GM18517 (cell line): ENCODE results near the gene MPRIP.
"Not testable (repeated sequence)": the region's sequence is repeated elsewhere in the genome, so short reads cannot be mapped to it uniquely, and the experiment has no call there.

Experiments used
- ATAC-seq: cut with Tn5 transposase; IDR thresholded peaks from one replicate; pipeline ENCODE4 v1.9.1; 2021; ENCODE audit warnings: mild to moderate bottlenecking, moderate library complexity; ENCODE audit not compliant: unreplicated experiment

MPRIP gene

DNA sequence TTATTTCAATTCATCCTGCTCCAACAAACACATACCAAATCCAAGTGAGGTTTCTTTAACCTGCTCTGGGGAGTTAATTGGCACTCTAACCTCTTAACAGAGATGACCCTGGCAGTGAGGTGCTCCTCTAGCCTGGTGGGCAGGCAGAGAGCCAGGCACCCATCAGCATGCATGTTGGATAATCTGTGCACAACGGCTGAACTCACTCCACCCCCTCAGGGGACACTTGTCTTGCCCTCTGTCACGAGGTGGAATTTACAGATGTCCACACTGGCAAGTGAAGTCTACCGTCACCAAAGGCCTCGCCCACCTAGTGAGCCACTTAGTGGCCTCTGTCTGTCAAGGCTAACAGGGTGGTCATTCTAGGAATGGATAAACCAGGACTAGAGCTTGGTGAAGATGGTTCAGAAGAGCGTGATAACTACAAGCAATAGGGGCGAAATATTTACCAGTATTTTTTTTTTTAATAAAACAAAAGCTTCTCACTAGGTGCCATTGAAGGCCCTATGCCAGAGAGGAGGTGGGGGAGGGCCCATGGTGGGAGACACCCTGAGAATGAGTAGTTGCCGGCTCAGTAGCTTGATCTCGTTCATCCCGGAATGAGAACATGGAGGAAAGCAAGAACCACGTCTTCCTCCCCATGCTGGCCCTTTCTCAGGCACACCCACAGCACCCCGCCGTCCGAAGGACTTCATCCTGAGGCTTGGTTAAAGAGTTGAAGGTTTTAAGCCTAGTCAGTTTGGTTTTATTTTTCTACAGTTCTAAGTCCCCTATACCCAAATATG, 138.7 kb downstream of the MPRIP start:
- ATAC-seq: no peak

DNA sequence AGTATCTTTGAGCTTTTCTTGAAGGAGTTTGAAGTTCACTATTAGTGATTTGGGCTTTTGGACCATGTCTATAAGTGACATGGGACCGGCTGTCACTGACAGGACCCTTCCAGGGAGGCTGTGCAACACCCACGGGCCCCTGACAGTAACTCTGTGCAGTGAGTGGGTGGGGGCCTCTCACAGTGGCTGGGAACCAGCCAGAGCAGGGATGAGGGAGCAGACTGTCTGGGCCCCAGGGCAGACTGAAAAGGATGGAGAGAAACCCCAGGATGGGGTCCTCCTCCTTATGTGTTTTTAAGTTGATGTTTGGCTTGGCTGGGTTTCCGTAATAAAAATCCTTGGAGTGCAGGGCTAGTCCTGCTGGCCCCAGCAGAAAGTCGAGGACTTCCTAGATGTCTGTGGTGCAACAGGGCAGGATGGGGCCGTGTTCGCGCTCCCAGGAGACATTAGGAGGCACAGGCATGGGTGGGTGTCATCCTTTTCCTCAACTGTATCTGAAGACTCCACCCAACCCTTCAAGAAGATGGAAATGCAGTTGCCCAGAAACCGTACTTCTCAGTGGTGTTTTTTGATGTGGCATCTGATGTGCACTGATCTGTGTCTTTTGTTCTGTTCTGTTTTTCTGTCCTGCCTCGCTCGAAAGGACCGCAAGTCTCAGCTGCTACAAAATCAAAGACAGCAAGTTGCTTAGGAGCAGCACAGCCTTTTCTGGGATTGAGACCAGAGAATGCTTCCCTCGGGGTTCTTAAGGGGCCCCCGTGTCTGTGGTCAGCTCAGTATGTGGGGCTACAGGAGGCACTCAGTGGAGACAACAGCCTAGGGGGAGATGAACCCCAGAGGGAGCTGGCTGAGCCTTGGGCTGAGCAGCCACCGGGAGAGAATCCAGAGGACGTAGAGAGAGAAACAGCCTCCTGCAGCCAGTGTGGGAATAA, 139.7 kb downstream of the MPRIP start:
- no peak for ATAC-seq

DNA sequence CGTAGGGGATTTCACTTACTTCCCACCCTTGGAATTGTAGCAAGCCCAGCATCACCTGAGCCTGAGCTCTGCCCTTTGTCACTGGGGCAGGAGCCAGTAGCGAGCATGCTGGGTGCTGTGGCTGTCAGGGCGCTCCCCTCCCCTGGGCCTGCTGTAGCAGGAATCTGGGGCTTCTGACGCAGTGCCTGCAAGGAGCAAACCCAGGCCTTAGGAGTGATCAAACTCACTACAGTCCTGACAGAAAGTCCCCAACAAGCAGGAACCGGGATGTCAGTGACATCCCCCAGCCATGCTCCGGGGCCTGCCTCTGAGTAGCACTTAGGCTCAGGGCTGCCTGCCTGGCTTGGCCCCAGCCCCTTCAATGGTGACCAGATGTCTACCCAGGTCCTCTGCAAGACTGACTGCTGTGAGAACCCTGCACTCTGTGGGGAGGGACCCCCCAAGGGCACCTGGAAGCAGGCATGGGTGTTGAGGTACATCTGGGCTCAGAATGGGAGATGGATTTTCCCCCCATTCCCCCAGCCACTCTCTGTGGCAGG, 140.4 kb downstream of the MPRIP start:
- no peak for ATAC-seq

DNA sequence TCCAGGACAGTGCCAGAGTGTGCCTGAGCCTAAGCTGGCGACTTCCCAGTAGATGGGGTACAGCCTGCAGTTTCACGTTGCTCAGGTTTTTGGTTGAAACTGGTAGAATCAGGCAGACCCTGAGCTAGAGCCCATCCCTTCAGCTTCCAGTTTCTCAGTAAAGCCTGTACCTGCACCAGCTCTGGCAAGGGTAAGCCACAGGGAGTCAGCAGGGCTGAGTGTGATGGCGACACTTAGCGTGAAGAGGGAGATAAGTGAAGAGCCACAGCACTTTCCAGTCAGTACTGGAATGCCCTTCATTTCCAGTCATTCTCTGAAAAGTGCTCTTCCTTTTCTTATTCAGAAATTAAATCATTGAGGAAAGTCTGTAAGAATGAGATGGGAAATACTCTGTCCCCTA, 141.5 kb downstream of the MPRIP start:
- ATAC-seq: no peak

DNA sequence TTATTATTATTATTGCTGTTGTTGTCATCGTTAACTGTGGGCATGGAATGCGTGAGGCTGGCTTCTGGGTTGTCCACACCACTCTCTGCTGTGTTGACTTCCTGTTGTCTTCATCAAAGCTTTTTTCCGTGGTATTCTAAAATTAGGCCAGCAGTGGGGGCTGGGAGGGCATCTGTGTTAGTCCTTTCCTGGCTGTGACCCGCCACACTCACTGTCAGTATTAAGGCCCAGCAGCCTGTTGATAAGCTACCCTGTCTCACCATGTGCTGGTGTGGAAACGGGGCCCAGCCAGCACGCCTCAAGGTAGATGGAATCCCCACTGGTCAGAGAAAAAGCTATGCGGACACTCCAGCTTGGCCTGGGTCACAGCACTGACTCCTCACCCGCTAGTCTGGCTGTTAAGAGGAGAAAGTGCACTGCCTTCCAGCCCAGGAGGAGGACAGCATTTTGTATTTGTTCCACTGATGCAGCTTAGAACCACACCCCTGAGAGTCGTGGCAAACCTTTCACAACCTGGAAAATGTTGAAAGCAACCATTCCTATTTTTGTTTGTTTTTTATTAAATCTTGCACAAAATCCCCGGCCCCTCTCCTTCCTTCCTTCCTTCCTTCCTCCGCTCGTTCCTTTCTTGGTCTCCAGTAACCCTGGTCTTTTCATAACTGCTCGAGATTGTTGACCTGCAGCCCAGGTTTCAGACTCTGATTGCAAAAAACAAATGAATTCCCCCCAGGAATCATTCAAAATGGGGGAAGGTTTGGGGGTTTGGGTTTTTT, 142.9 kb downstream of the MPRIP start:
- not testable (repeated sequence) for ATAC-seq

DNA sequence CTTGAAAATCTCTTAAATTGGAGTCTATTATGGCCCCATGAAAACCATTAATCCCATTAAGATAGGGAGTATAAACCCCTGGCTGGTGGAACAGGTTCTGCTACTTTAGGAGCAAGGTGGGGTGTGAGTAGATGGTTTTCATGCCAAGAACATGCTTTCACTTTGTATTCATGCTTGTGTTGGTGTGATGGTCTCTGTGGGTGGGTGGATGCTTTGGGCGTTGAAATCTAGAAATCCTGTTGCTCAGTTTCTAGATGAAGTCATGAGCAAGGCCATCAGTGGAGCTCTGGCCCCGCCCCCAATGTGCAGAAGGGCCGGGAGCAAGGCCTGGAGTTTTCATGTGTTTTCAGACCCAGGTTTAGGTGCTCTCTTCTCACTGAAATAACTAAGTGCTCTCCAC, 143.8 kb downstream of the MPRIP start:
- no peak for ATAC-seq

DNA sequence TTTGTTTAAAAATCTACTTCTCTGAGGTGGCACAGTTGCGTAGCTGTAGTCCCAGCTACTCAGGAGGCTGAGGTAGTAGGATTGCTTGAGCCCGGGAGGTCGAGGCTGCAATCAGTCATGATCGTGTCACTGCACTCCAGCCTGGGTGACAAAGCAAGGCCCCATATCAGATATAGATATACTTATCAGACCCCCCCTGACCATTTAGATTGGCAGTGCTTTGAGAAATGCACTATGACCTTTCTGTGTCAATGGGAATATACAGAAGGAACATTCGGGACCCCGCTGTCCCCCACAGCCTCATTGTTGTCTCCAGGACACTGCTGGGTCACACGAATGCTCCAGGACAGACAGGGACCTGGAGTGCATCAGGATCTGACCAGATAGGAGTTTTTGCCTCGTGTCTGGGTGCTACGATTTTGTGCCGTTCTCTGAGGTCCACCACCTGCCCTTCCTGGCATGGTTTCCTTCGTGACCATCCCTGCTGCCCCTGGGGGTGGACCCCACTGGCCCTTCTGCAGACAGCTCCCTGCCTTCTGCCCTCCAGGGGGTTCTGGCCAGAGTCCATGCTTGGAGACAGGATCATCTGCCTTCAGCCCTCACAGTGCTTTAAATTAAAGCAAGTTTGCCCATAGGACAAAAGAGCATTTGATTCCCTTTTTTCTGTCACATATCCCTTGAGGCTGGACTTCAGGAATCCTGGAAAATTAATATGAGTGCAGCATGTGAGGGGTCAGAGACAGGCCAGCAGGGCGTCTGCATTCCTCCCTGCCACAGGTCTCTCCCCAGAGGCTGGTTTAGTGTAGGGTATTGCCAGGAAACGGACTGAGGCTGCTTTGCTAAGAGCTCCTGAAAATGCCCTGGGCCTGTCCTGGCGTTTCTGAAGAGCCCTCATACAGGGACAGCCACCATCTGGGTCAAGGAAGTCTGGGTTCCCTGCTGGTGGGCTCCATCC, 144.6 kb downstream of the MPRIP start:
- no peak for ATAC-seq

DNA sequence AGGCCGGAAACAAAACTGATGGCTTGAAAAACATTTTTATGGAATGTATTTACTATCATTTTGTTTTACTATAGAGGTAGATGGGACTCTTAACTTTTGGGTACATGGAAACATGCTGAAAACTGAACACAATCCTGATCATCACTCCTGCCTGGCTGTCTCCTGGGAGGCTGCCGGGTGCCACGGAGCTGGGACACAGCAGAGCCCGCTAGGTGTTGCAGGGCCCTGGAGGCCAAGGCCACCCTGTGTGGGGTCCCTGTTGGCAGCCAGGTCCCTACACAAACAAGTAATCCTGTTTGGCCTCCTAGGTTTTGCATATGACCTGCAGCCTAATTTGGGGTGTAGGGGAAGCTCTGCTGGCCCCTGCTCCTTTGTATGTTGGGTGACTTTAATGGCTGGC, 146.3 kb downstream of the MPRIP start:
- no peak for ATAC-seq

DNA sequence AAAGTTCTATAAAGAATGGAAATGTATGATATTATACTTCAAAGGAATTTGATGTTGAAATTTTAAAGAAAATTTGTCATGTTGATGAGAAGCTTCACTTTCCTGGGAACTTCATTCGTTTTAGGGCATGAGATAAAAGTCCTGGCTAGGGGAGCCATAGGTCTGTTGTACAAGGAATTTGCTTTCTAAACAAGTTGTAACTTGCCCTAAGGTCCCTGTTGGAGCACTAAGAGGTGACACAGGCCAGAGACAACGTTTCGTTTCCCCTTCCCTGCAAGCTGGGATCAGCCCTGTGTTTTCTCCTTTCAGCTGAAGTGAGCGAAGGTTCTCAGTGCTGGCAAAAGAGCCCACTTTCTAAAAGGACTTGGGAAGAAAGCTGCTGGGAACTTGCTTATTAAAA, 147.3 kb downstream of the MPRIP start:
- no peak for ATAC-seq

DNA sequence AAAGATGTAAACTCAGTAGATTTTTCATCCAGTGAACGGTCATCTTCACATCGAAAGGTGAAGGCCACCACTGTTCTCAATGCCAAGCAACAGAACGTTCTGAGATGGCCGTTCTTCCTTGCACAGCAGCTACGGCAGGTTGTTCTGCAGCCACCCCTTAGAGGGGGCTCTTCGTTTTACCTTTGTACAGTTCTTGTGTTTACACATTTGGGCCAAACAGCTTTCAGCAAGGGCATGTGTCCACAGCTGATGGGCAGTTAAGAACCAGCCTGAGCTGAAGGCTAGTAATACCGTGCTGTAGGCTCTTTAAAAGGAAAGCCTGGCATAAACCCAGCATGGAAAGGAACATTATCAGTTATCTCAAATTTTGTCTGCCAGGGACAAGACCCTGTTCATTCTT, 147.9 kb downstream of the MPRIP start:
- no peak for ATAC-seq

DNA sequence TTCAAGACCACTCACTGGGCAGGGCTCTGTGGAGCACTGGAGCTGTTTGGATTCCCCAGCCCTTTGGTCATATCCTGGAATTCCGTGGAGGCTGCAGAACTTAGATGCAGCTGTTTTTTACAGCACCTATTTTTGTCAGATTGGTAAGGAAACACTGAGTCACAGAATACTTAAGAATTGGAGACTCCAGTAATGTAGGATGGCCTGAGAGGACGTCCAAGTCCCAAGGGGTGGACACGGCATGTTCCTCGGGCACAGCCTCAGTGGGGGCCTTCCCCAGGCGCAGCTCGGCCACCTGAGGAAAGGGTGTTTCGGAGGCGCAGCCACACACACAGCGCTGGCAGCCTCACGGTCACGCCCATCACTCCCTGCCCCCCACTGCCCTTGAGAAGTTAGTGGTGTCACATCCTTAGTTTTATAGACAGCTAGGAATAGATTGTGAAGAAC, 149.1 kb downstream of the MPRIP start:
- no peak for ATAC-seq

DNA sequence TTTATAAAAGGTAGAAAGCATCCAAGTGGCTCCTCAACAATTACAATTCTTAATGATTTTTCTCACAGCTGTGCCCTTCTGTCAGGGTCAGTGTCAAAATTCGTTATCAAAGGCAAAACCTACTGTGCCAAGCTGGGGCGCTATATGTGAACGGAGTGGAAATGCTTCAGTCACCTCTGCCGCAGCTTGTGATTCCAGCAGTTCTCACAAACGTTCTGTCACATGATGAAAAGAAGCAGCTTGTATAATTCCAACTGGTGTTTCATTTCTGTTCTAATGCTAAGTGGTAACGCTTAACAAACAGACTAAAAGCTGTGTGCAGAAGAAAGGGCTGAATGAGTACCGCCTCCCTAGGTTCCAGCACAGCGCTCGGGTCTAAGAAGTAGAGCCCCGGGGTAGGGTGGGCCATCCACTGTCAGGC, 149.7 kb downstream of the MPRIP start:
- ATAC-seq: no peak

DNA sequence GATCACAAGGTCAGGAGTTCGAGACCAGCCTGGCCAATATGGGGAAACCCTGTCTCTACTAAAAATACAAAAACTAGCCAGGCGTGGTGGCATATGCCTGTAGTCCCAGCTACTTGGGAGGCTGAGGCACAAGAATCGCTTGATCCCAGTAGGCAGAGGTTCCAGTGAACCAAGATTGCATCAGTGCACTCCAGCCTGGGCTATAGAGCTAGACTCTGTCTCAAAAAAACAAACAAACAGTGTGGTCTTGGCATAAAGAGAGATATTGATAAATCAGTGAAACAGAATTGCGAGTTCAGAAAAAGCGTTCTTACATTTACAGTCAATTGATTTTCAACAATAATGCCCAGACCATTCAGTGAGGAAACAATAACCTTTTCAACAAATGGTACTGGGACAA, 153.2 kb downstream of the MPRIP start:
- not testable (repeated sequence) for ATAC-seq

DNA sequence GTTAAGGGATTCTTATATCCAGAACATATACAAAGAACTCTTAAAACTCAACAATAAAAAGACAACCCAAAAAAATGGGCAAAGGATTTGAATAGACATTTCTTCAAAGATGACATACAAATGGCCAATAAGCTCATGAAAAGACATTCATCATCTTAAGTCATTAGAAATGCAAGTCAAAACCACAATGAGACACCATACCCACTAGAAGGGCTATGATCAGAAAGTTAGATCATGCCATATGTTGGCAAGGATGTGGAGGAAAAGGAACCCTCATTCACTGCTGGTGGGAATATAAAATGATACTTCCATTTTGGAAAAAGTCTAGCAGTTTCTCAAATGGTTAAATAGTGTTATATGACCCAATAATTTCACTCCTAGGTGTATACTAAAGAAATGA, 154.5 kb downstream of the MPRIP start:
- ATAC-seq: no peak

DNA sequence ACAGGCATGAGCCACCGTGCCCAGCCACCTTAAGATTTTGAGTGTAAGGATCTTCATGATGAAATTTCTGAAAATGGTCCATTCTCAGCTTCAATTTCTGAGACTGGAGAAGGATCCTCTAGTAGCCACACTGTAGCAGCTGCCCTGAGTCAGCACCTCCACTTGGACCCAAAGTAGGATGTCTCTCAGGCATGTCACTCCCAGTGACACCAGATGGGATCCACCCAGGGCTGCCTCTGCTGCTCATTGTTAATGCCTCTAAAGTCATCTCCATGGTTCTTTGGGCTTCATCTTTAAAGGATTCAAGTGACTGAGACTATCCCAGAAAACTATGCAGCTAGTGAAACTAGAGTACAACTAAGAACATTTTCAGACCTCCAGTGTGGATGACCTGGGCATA, 156.0 kb downstream of the MPRIP start:
- no peak for ATAC-seq

DNA sequence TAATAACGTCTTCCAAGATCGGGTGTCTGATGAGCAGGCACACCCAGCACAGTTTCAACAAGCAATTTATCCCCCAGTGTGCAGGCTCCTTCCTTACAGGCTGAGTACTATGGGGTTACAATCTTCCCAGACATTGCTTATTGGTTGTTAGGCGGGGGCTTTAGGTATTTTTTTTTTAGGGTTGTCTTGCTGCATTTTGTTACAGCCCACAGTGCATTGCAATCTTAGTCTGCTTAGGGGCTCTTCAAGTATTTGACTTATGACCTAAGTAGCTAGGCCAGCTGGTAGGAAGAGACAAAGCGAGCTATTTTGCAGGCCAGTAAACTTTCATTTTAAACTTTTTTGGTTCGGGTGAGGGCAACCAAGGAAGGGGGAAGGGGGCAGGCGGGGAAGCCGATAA, 158.1 kb downstream of the MPRIP start:
- ATAC-seq: no peak

DNA sequence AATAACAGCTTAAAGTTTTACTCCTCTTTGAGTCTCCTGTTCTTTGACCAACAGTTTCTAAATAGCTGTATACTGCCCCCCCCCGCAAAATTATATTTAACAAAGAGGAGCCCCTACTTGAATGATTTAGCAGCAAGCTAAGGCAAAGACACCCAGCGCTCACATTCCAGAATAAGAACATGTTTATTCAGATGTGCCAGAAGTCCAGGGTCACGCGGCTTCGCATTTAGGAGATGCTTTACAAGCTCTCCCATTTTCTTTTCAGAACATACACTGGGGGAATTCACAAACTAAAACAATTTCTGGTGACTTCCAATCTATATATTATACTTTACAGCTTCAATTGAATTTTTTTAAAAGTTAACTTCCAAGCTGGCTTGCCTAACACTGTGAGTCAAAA, 158.6 kb downstream of the MPRIP start:
- ATAC-seq: no peak

DNA sequence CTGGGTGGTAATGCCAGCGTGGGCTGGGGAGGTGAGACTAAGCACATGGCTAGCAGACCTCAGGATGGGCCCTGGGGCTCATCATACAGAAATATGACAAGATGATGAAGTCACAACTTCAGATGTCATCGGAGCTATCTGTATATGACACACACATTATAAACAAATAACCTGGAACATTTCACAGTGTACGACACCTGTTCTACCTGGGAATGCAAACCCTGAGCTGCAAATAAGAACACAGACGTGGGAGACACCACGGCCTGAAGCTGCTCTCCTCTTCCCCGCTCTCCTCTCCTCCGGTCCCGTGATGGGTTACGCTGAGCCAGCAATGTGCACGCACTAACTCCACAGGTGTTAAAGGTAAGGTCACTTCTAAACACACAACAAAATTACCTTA, 159.0 kb downstream of the MPRIP start:
- ATAC-seq: no peak

DNA sequence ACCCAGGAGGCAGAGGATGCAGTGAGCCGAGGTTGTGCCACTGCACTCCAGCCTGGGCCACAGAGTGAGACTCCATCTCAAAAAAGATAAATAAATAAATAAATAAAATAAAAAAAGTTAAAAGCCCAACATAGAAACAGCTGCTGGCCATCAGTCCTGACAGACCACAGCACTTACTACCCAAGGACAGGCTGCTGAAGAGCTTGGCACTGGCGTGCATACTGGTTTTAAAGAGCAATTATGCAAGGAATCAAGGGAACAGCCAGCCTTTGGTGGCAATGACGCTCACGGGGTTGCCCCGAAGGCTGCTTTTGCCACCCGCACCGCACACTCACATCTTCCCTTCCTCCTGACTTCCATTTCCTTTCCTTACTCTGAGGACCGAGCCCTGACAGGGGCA, 159.7 kb downstream of the MPRIP start:
- no peak for ATAC-seq

DNA sequence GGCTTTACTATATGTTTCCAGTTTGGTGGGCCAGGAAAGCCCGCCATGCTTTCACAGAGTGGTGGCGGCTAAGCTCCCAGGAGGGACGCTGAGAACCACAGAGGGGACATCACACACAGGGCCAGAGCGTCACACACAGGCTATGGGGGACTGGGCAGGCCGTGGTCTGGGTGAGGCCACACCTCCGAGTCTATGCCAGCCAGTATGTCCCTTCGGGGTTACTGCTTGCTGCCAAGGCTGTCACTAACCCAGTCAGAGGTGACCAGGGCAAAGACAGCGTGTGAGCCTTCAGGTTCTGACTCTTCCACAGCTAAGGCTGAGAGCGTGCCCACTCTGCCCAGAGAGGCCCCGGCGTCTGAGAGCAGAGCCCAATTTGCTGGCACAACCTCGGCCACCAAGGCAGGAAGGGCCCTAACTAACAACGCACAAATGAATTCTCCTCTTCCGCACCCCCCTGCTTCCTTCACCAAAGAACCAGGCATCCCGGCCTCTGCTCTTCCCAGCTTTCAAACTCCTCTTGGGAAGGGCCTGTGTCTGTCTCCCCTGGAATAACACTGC, 161.0 kb downstream of the MPRIP start:
- ATAC-seq: no peak
